PC-9 (cell line): ENCODE measurements around the gene SLC38A3. TPM values are rescaled to one million over a fixed set of nuclear protein-coding genes. Genes with fewer than 3 reads are reported as not detected.

Experiments used
- Bru-seq: library from RNA; stranded (reverse); fragments of 400-500 nt; gene quantifications from one replicate; lab custom pipeline; 2021; lab: Mats Ljungman, UMichigan
- BruChase-seq, 2 experiments: library from RNA; stranded (reverse); fragments of 400-500 nt; gene quantifications; one replicate each; lab custom pipeline; 2021; lab: Mats Ljungman, UMichigan
- BruUV-seq: library from RNA; stranded (reverse); fragments of 400-500 nt; replicated peaks from 2 replicates; lab custom pipeline; 2021; lab: Mats Ljungman, UMichigan
- CTCF ChIA-PET: fragments of 300-600 bp; sonication (Branson Sonifier 250); formaldehyde crosslinking; loops from one replicate; lab custom pipeline; 2022; ENCODE audit warnings: antibody characterized with exemption; lab: Charles Lee
- POLR2A ChIA-PET: fragments of 300-600 bp; sonication (Branson Sonifier 250); formaldehyde crosslinking; loops from one replicate; lab custom pipeline; 2022; ENCODE audit warnings: antibody characterized with exemption; ENCODE audit not compliant: unreplicated experiment; lab: Charles Lee
- DNase-seq, 2 experiments: peaks; one replicate each; pipeline versions ENCODE4 v3.0.0 to v3.0.0-alpha.2; 2015 to 2022; ENCODE audit warnings: mixed read lengths in 1 of 2
- H2AFZ ChIP-seq: fragments of 200-600 bp; sonication (generic); 2 replicates; pipeline ENCODE4 v1.8.1; 2017; ENCODE audit warnings: antibody characterized with exemption
- H3F3A ChIP-seq: fragments of 200-600 bp; sonication (generic); 2 replicates; pipeline ENCODE4 v1.8.1; 2017; ENCODE audit warnings: antibody characterized with exemption, mild to moderate bottlenecking, low read depth; ENCODE audit not compliant: insufficient read depth
- H3K27ac ChIP-seq: fragments of 200-600 bp; sonication (generic); 2 replicates; pipeline ENCODE4 v1.6.1; 2016; ENCODE audit warnings: mixed run types
- H3K27me3 ChIP-seq: fragments of 200-600 bp; sonication (generic); 2 replicates; pipeline ENCODE4 v1.6.1; 2016; ENCODE audit warnings: low read depth, mixed run types; ENCODE audit not compliant: insufficient read depth
- H3K36me3 ChIP-seq: fragments of 200-600 bp; sonication (generic); 2 replicates; pipeline ENCODE4 v1.6.1; 2016; ENCODE audit warnings: low read depth, mixed run types
- H3K4me1 ChIP-seq: fragments of 200-600 bp; sonication (generic); replicated peaks from 2 replicates; pipeline ENCODE4 v1.6.1; 2016; ENCODE audit warnings: mixed run types; ENCODE audit not compliant: insufficient read depth
- H3K4me2 ChIP-seq: fragments of 200-600 bp; sonication (generic); 2 replicates; pipeline ENCODE4 v1.6.1; 2017; ENCODE audit warnings: mixed run types
- H3K4me3 ChIP-seq: fragments of 200-600 bp; sonication (generic); 2 replicates; pipeline ENCODE4 v1.6.1; 2016; ENCODE audit warnings: mixed run types
- H3K79me2 ChIP-seq: fragments of 200-600 bp; sonication (generic); 2 replicates; pipeline ENCODE4 v1.6.1; 2017; ENCODE audit warnings: low read depth, mixed run types
- H3K9me2 ChIP-seq: fragments of 200-600 bp; sonication (generic); 2 replicates; pipeline ENCODE4 v1.8.1; 2017; ENCODE audit warnings: mild to moderate bottlenecking; ENCODE audit not compliant: insufficient read depth
- H3K9me3 ChIP-seq: fragments of 200-600 bp; sonication (generic); 2 replicates; pipeline ENCODE4 v1.8.1; 2016; ENCODE audit warnings: low read depth; ENCODE audit not compliant: insufficient read depth
- H4K20me1 ChIP-seq: fragments of 200-600 bp; sonication (generic); 2 replicates; pipeline ENCODE4 v1.8.1; 2017; ENCODE audit not compliant: insufficient read depth
- CTCF ChIP-seq: fragments of 200-600 bp; sonication (generic); conservative IDR thresholded peaks from 2 replicates; pipeline ENCODE4 v1.6.1; 2017; ENCODE audit warnings: mixed run types, antibody characterized with exemption, mild to moderate bottlenecking, moderate library complexity
- EZH2 ChIP-seq: fragments of 200-600 bp; sonication (generic); IDR thresholded peaks from 2 replicates; pipeline ENCODE4 v1.8.0; 2017; ENCODE audit warnings: antibody characterized with exemption, low read depth
- intact Hi-C: fragments of 100-400 bp; cut with micrococcal nuclease; formaldehyde crosslinking; loops from one replicate; pipeline ENCODE4 v1.10.0; 2022; ENCODE audit not compliant: unreplicated experiment
- long read RNA-seq: library from polyadenylated mRNA; stranded (forward); transcript quantifications from one replicate; pipeline ENCODE4 v2.0.0, GENCODE V29; 2022
- total RNA-seq: library from RNA; stranded (reverse); gene quantifications from 2 replicates; pipeline ENCODE4 v1.2.3, GENCODE V29; 2021

The SLC38A3 gene
- 0.33 and 0.37 TPM in 2 replicates for total RNA-seq
- percentile 8 among the genes with signal in this experiment for Bru-seq, nascent RNA
- percentile 9 among the genes with signal in this experiment for BruChase-seq, experiment 1, labeled RNA remaining after a 2-hour chase
- BruChase-seq, experiment 2, labeled RNA remaining after a 6-hour chase, result percentile 8 among the genes with signal in this experiment
- long read RNA-seq, result 0 reads

- H3K4me1 ChIP-seq, result no peaks in the 10 kb centered on the region
- no peaks in the 10 kb centered on the region for H3K79me2 ChIP-seq
- no peak within 1 kb of the TSS; the same call in 1 of the 2 replicates for H3K4me3 ChIP-seq
- CTCF ChIA-PET, result no interaction called here
- peaks cover 21% of the 10 kb centered on the region; the same call in 1 of the 2 replicates for H3K27me3 ChIP-seq
- H4K20me1 ChIP-seq, result no peaks in the 10 kb centered on the region
- no peak for TF ChIP-seq CTCF
- TF ChIP-seq EZH2, result no peak
- H3K36me3 ChIP-seq, result no peaks in the 10 kb centered on the region
- H3K4me2 ChIP-seq, result peak within 1 kb of the TSS; percentile 42; the same call in 1 of the 2 replicates
- H3F3A ChIP-seq, result no peaks in the 10 kb centered on the region
- H3K9me2 ChIP-seq, result no peaks in the 10 kb centered on the region
- no peak within 1 kb of the TSS for H2AFZ ChIP-seq
- intact Hi-C loops, result no loop called here
- no peak within 1 kb of the TSS for H3K27ac ChIP-seq
- no peak for DNase-seq
- BruUV-seq, result no TSS peak
- H3K9me3 ChIP-seq, result no peaks in the 10 kb centered on the region
- POLR2A ChIA-PET, result no interaction called here
Observed at GRCh38 chr3:50204804-50205412, at the start of gene SLC38A3. SLC38A3 (plus strand) TSS chr3:50205271; CDS start chr3:50214200, 8,929 bp downstream.

- no peaks in the 10 kb centered on the region for H3K27me3 ChIP-seq
- CTCF ChIA-PET, result no interaction called here
- H4K20me1 ChIP-seq, result no peaks in the 10 kb centered on the region
- no peaks in the 10 kb centered on the region for H3K9me3 ChIP-seq
- no peaks in the 10 kb centered on the region for H3K9me2 ChIP-seq
- no peaks in the 10 kb centered on the region for H3K79me2 ChIP-seq
- no peaks in the 10 kb centered on the region for H3K36me3 ChIP-seq
- H3K27ac ChIP-seq, result no peak overlapping the region
- H2AFZ ChIP-seq, result no peak overlapping the region
- H3K4me1 ChIP-seq, result no peaks in the 10 kb centered on the region
- intact Hi-C loops, result loop anchor here (1.0 kb wide), 3 partner anchors 12 to 34 kb away; no protein-coding TSS in a partner anchor
- no TSS peak for BruUV-seq
- no peaks in the 10 kb centered on the region for H3F3A ChIP-seq
- POLR2A ChIA-PET, result no interaction called here
- TF ChIP-seq EZH2, result no peak
- no peak for TF ChIP-seq CTCF
- peak overlapping the region; percentile 72 for H3K4me2 ChIP-seq
- DNase-seq, result no peak
- peak overlapping the region; percentile 52; the same call in 1 of the 2 replicates for H3K4me3 ChIP-seq
Observed at GRCh38 chr3:50155491-50155878, 49.6 kb upstream of the SLC38A3 start.

GRCh38 chr3:50155891-50156290 lies 49.2 kb upstream of the SLC38A3 start:
- Histone ChIP-seq H4K20me1 (no peaks in the 10 kb centered on the region), H3K36me3 (no peaks in the 10 kb centered on the region), H3K4me3 (peak overlapping the region; percentile 52; the same call in 1 of the 2 replicates), H2AFZ (no peak overlapping the region), H3K4me2 (peak overlapping the region; percentile 72), H3K9me2 (no peaks in the 10 kb centered on the region), H3F3A (no peaks in the 10 kb centered on the region), H3K9me3 (no peaks in the 10 kb centered on the region), H3K4me1 (peaks cover under 1% of the 10 kb centered on the region; the same call in 1 of the 2 replicates), H3K79me2 (no peaks in the 10 kb centered on the region), H3K27ac (no peak overlapping the region), H3K27me3 (no peaks in the 10 kb centered on the region)
- ChIA-PET CTCF (no interaction called here), POLR2A (no interaction called here)
- no peak for DNase-seq
- BruUV-seq, result no TSS peak
- TF ChIP-seq EZH2 (no peak), CTCF (no peak)
- intact Hi-C loops, result loop anchor here (1.0 kb wide), 3 partner anchors 11 to 35 kb away; no protein-coding TSS in a partner anchor
